GM20000 (cell line): ENCODE measurements around the gene OR2F2.

Experiments
- DNase-seq: peaks from one replicate; pipeline ENCODE4 v3.0.0; 2012; ENCODE audit warnings: low spot score
- CTCF ChIP-seq: IDR thresholded peaks from 2 replicates; pipeline ENCODE4 v1.5.1; 2012; ENCODE audit warnings: mild to moderate bottlenecking, control low read depth; ENCODE audit errors: extremely low read depth, missing control alignments

Gene OR2F2

GRCh38 chr7:143896667-143897066 is 38.4 kb upstream of the OR2F2 start:
- no peak for DNase-seq
- TF ChIP-seq CTCF, result no peak

- TF ChIP-seq CTCF, result no peak
- DNase-seq, result no peak
Measured at GRCh38 chr7:143898810-143899209, 36.2 kb upstream of the OR2F2 start.

- no peak for TF ChIP-seq CTCF
- no peak for DNase-seq
Measured at GRCh38 chr7:143900230-143900766, 34.7 kb upstream of the OR2F2 start.

GRCh38 chr7:143901332-143901667 is 33.7 kb upstream of the OR2F2 start:
- DNase-seq, result no peak

GRCh38 chr7:143901668-143902331 is 33.2 kb upstream of the OR2F2 start, which contains the start of gene TCAF1:
TCAF1 (minus strand) TSS chr7:143902176; CDS start chr7:143876608, 25,568 bp downstream.
- TF ChIP-seq CTCF, result peak; percentile 21
- peak; percentile 95 for DNase-seq

More at GRCh38 chr7:143901332-143901667, 33.7 kb upstream of the OR2F2 start:
- TF ChIP-seq CTCF, result no peak

GRCh38 chr7:143902332-143902899 is 32.6 kb upstream of the OR2F2 start:
- DNase-seq, result no peak
- no peak for TF ChIP-seq CTCF

- no peak for TF ChIP-seq CTCF
- DNase-seq, result no peak
Measured at GRCh38 chr7:143905509-143905908, 29.5 kb upstream of the OR2F2 start.
